ENCODE results near the gene EXOSC10.
"Not testable (repeated sequence)": the region's sequence is repeated elsewhere in the genome, so short reads cannot be mapped to it uniquely, and the experiment has no call there.

EXOSC10 gene

DNA sequence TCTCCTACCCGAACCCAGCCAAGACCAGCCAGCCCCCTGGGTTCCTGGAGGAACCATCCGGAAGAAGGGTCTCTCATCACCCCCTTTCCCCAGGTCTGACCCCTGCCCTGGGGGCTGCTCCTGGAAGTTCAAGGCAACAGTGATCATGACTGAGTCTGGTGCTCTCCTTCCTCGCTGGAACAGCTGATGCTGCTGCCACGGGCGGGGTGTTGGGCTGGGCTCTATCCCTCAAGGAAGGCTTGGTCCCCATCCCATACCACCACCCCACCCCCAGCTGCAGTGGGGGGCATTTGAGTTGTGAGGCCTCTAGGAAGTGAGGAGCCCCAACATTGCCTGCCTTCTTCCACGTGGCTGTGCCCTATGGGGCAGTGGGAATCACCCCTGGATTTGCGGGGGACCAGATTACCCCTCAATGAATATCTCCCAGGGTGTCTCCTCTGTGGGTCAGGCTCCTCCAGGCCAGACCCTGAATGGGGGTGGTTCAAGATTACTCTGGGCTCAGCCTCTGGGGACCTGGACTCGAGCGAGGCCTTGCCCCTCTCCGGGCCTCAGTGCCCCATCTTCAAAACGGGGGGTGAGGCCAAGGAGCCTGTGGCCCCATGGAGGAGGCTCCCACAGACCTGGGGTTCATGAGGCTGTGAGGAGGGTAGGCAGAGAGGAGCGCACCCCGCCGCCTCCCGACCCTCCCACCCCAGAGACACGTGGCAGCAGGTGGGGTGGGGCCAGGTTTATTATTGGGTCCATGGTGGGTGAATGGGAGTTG, 55.4 kb downstream of the EXOSC10 start:
- DNase-seq (ENCODE audit: low read depth), result no peak

- no peak for DNase-seq (ENCODE audit: low read depth)
These were observed 56.4 kb downstream of the EXOSC10 start for GRCh38 chr1:11042995-11043874.

GRCh38 chr1:11042065-11042464, 57.6 kb downstream of the EXOSC10 start:
- no peak for DNase-seq (ENCODE audit: low read depth)

- DNase-seq (ENCODE audit: low read depth), result no peak
These were observed 58.6 kb downstream of the EXOSC10 start for GRCh38 chr1:11041048-11041447.

- not testable (repeated sequence) for DNase-seq (ENCODE audit: low read depth)
These were observed 59.6 kb downstream of the EXOSC10 start for GRCh38 chr1:11040105-11040429.

- no peak for DNase-seq (ENCODE audit: low read depth)
These were observed 60.1 kb downstream of the EXOSC10 start for GRCh38 chr1:11039351-11040104.

- DNase-seq (ENCODE audit: low read depth), result peak; percentile 82
These were observed 61.9 kb downstream of the EXOSC10 start for GRCh38 chr1:11037740-11038182.

DNA sequence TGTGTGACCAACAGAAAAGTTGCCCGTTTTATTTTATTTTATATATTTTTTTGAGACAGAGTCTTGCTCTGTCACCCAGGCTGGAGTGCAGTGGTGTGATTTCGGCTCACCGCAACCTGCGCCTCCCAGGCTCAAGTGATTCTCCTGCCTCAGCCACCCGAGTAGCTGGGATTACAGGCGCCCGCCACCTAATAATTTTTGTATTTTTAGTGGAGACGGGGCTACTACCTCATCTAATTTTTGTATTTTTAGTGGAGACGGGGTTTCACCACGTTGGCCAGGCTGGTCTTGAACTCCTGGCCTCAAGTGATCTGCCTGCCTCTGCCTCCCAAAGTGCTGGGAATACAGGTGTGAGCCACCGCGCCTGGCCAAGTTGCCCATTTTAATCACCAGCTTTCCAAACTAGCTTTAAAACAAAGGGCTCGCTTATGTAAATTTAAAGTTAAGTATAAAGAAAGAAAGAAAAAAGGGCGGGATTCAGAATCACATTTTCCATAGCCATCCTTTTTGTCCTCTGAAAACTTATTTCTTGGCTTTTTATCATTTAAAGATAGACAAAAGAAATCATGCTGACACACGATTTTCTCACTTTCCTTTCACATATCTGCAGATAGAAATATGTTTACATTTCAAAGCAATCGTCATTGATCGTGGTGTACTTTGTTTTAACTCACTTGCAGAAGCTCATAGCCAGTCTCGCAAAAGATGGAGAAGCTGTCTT, 62.5 kb downstream of the EXOSC10 start:
- DNase-seq (ENCODE audit: low read depth), result not testable (repeated sequence)

DNA sequence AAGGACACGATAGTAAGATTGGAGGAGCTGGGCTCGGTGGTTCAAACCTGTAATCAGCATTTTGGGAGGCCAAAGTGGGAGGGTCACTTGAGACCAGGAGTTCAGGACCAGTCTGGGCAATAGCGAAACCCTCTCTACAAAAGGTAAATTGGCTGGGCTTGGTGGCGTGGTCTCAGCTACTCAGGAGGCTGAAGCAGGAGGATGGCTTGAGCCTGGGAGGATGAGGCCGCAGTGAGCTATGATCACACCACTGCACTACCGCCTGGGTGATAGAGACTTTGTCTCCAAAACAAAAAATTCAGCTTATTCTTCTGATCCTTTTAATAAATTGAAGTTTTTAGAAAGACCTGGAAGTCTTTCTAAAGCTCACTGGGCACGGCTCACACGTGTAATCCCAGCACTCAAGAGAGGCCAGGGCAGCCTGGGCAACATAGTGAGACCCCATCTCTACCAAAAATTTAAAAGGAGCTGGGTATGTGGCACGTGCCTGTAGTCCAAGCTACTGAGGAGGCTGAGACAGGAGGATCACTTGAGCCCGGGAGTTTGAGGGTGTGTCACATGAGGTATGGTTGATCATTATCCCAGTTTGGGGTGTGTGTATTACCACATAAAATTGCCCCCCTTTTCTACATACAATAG, 67.9 kb downstream of the EXOSC10 start:
- DNase-seq (ENCODE audit: low read depth), result no peak

DNA sequence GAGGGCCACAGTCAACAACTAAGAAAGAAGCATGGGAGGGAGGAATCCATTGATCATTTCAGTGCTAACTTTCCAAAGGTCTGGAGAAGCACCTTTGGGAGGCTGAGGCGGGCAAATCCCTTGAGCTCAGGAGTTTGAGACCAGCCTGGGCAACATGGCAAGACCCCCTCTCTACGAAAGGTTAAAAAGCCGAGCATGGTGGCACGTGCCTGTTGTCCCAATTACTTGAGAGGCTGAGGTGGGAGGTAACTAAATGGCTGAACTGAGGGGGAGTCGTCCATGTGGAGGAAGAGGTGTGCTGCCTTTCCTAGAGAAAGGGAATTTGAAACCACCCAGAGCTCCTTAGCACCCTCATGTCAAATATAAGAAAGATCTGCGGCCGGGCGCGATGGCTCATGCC, 68.8 kb downstream of the EXOSC10 start:
- DNase-seq (ENCODE audit: low read depth), result no peak

DNA sequence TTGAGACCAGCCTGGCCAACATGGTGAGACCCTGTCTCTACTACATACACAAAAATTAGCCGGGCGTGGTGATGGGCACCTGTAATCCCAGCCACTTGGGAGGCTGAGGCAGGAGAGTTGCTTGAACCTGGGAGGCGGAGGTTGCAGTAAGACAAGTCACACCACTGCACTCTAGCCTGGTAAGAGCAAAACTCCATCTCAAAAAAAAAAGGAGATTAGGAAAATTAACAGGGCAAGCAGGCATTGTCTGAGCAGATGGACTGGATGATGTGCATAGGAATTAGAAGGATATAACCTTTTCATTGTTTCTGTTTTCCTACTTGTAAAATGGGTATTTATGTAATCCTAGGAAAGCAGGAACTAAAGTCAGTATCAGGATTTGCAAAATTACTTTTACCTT, 71.7 kb downstream of the EXOSC10 start:
- DNase-seq (ENCODE audit: low read depth), result no peak

DNA sequence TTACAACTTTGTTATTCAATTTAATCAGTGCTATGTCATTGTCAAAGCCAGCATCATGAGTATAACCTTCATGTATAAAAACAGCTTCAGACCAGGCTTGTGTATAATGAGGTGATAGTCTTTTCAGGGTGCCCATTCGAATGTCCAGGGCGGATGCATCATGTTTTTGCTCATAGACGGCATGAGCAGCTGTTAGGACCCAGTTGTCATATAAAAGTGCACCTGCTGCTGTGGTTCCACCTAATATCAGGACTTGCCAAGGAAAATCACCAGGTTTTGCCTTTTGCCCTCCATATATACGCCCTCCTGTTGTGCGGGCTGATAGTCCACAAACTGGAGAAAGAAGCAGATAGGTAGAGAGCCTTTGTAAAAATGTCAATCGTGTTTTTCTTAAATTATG, 72.4 kb downstream of the EXOSC10 start:
- no peak for DNase-seq (ENCODE audit: low read depth)

DNA sequence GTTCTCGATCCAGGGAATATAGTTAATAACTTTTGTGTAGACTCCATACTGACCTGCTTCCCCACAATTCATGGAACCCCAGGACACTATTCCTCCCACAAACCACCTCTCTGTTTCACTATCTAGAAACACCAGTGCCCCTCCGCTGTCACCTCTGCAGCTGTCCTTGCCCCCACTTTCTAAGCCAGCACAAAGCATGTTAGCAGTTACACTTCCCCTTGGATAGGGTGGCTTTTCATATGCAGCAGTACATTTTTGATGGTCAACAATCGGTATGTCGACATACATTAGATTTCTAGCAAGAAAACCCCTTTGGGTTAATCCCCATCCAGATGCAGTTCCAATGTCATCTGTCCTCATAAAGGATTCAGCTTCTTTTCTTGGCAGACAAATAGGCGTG, 72.8 kb downstream of the EXOSC10 start:
- no peak for DNase-seq (ENCODE audit: low read depth)

DNA sequence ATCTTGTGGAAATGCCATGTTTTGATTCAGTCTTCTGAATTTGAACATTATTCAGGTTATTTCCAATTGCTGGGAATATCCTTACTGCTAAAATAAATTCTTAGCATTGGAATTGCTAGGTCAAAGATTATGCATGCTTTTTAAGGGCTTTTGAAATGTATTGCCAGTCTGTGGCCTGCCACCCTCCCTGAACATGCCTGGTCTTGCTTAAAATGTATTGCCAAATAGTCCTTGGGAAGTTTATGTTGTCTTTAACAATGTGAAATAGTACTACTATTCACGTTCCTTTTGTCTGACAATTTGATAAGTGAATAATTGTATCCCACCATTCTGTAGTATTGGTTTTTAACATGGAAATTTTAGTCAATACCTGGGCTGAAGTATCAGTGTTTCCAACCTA, 73.6 kb downstream of the EXOSC10 start:
- DNase-seq (ENCODE audit: low read depth), result no peak

GRCh38 chr1:11025618-11026017, 74.1 kb downstream of the EXOSC10 start:
- no peak for DNase-seq (ENCODE audit: low read depth)

GRCh38 chr1:11024874-11025203, 74.8 kb downstream of the EXOSC10 start:
- no peak for DNase-seq (ENCODE audit: low read depth)

DNA sequence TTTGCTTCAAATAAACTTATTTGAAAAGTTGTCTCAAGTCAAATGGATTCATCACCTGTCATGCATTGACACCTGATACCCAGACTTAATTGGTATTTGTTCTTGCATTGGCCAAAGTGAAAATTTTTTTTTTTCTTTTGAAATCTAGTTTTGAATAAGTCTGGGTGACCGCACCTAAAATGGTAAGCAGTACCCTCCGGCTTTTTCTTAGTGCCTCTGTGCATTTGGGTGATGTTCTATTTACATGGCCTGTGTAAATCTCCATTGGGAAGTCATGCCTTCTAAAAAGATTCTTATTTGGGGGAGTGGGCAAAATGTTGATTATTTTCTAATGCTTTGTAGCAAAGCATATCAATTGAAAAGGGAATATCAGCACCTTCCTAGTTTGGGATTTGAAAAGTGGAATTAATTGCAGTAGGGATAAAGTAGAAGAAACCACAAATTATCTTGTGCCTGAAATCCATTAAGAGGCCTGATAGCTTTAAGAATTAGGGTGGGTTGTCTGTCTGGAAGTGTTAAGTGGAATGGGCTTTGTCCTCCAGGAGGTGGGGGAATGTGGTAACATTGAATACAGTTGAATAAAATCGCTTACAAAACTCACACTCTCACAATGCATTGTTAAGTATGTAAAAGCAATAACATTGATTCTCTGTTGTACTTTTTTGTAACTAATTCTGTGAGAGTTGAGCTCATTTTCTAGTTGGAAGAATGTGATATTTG, 75.4 kb downstream of the EXOSC10 start:
- DNase-seq (ENCODE audit: low read depth), result no peak

GRCh38 chr1:11023201-11023600, 76.5 kb downstream of the EXOSC10 start:
- DNase-seq (ENCODE audit: low read depth), result no peak

- DNase-seq (ENCODE audit: low read depth), result no peak
These were observed 79.7 kb downstream of the EXOSC10 start for GRCh38 chr1:11019971-11020370.

- not testable (repeated sequence) for DNase-seq (ENCODE audit: low read depth)
These were observed 80.3 kb downstream of the EXOSC10 start for GRCh38 chr1:11019358-11019757.
